Measurements from ENCODE around the gene SNTB2.
A peak's percentile ranks its signal among the peaks of the same experiment; 100 is the strongest.
"Not testable (repeated sequence)": the region's sequence is repeated elsewhere in the genome, so short reads cannot be mapped to it uniquely, and the experiment has no call there.

Gene SNTB2

DNA sequence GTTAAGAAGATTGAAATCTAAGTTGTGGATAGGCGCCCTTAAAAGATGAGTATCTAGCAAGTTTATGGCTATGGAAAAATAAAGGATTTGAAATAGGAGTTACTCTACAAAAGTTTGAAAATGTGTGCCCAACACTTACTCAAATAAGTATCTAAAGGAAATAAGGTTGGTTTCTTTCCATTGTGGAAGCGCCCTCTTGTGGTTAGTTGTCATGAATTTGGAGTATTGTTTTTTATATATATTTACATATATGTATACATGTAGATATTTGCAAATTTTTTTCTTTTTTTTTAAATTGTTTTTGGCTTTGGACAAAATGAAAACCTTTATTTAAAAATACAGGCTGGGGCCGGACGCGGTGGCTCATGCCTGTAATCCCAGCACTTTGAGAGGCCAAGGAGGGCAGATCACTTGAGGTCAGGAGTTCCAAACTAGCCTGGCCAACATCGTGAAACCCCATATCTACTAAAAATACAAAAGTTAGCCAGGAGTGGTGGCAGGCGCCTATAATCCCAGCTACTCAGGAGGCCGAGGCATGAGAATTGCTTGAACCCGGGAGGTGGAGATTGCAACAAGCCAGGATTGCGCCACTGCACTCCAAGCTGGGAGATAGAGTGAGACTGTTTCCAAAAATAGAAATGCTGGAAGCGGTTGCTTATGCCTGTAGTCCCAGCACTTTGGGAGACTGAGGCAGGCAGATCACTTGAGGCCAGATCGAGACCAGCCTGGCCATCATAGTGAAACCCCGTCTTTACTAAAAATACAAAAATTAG is 100.2 kb downstream of the SNTB2 start:
- peak; percentile 47 for DNase-seq (ENCODE audit: low spot score)

DNA sequence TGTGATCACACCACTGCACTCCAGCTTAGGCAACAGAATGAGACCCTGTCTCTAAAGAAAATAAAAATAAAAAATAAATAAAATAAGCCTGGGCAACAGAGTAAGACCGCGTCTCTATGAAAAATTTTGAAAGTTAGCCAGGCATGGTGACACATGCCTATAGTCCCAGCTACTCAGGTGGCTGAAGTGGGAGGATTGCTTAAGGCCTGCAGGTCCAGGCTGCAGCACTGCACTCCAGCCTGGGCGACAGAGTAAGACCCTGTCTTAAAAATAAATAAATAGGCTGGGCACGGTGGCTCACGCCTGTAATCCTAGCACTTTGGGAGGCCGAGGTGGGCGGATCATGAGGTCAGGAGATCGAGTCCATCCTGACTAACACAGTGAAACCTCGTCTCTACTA is 104.7 kb downstream of the SNTB2 start:
- not testable (repeated sequence) for DNase-seq (ENCODE audit: low spot score)

DNA sequence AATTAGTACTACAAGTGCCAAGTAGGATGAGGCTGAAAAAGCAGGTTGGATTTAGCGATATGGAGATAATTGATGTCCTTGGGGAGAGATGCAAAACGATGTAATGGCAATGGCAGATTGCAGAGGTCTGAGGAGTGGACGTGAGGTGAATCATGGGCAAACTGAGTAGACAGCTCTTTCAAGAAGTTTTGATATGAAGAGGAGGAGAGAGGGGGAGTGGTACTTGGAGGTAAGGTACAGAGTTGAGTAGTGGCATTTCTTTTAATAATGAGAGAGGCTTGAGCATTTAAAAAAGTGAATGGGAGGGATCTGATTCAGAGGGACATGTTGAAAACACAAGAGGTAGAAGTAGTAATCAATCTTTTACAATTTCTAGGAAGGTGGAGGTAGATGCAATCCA is 106.4 kb downstream of the SNTB2 start:
- no peak for DNase-seq (ENCODE audit: low spot score)

DNA sequence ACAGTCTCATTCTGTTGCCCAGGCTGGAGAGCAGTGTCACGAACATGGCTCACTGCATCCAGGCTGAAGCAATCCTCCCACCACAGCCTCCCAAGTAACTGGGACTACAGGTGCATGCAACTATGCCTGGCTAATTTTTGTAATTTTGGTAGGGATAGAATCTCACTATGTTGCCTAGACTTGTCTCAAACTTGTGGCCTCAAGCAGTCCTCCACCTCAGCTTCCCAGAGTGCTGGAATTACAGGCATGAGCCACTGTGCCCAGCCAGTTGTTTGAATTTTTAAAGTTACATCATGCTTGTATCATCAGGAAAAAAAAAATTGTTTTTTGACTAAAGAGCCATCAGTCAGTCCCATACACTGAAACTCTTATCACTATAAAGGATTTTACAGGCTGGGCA is 107.1 kb downstream of the SNTB2 start:
- DNase-seq (ENCODE audit: low spot score) = no peak

DNA sequence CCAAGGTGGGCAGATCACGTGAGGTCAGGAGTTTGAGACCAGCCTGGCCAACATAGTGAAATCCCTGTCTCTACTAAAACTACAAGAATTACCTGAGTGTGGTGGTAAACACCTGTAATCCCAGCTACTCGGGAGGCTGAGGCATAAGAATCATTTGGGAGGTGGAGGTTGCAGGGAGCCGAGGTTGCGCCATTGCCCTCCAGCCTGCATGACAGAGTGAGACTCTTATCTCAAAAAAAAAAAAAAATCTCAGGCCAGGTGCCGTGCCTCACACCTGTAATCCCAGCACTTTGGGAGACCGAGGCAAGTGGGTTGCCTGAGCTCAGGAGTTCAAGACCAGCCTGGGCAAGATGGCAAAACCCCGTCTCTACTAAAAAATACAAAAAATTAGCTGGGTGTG is 109.8 kb downstream of the SNTB2 start:
- DNase-seq (ENCODE audit: low spot score) = not testable (repeated sequence)

DNA sequence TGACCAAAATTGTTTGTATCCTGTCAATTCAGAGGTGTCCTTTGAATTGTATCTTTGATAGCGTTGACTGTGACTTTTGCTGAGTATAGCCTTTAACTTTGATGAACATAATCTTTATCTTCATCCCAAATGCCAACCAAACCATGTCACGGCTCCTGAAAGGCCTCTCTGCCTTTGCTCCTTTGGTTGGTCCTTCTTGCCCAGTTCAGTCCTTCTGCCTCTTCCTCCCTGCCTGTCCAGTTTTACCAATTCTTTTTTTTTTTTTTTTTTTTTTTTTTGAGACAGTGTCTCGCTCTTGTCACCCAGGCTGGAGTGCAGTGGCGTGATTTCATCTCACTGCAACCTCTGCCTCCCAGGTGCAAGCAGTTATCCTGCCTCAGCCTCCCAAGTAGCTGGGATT is 111.3 kb downstream of the SNTB2 start:
- no peak for DNase-seq (ENCODE audit: low spot score)

DNA sequence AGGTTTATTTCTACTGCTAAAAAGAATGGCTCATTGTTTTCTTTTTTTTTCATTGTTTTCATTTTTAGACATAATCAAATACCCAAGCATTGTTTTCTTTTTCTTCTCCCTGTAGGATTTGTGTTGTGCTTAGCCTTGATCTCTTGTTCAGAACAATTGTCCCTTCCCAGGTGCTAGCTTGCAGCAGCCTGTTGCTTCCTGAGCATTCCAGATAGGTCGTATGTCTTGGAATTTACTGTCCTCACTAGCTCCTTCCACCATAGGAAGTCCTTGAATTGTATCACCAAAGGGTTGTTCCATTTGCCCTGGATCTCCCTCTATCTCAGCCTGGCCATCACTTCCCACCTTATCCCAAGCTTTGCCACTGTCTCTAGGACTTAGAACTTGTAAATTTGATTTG is 114.2 kb downstream of the SNTB2 start:
- no peak for DNase-seq (ENCODE audit: low spot score)

DNA sequence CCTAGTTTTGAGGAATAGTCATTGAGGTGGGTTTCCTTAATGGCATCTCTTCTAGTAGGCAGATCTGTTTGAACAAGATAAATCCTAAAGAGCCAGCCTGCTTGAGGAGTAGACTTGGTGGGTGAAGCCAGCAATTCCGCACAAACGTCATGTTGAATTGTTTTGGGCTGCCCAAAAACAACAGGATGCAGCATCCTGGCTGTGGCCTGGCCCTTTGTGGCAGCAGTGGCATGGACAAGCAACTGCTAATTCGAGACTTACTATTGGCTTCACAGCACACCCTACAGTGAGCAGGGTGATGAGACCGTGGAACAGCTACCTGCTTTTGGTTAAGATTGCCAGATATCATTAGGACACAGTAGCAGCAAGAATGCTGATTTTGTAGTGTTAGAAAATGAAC is 114.9 kb downstream of the SNTB2 start:
- DNase-seq (ENCODE audit: low spot score) = no peak

DNA sequence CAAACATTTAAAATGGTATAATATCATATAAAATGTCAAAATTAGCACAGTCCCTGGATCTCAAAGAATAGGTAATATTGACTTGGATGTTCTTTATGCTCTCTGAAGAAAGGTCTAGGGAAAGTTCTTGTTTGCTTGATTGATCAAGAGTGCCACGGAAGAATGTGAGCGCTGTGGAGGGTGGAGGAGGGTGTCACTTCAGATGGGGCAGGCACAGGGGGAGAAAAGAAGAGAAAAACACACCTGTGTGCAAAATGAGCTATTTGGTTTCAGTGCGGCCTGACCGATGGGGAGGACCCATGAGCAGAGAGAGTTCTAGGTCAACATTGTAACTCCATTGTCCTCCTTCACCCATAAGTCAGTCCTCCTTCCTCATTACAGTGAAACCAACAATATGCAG is 115.3 kb downstream of the SNTB2 start:
- no peak for DNase-seq (ENCODE audit: low spot score)

DNA sequence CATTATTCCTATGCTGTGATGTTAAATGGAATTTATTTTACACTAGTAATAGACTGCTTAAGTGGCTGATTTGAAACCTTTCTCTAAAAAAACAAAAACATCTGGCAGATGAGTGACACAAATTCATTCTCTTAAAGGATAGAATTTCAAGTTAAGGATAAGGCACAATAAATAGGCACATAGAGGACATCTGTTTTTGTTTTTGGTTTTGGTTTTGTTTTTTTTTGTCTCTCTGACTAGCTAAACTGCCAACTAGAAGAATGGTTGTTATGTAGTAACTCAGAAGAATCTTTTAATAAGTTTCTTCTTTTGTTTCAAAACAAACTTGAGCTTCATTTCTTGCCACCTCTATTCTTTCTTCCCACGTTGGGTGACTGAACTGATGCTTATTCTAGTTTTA is 119.1 kb downstream of the SNTB2 start:
- no peak for DNase-seq (ENCODE audit: low spot score)

DNA sequence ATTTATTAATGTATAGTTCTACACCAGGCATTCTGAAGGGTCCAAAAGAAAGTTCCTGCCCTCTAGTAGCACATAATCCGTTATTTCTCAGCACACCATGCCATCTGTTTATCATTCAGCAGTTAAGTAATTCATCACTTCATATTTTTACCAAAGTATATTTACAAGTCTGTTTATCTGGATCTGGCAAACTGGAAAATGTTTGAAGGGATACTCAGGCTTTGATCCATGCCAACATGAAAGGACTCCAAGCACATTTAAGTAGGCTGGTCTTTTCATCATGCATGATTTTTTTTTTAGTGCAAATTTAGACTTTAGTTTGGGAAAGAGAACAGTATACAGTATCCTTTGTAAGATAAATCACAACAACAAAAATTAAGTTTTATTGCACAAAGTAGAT is 120.1 kb downstream of the SNTB2 start:
- DNase-seq (ENCODE audit: low spot score) = no peak

DNA sequence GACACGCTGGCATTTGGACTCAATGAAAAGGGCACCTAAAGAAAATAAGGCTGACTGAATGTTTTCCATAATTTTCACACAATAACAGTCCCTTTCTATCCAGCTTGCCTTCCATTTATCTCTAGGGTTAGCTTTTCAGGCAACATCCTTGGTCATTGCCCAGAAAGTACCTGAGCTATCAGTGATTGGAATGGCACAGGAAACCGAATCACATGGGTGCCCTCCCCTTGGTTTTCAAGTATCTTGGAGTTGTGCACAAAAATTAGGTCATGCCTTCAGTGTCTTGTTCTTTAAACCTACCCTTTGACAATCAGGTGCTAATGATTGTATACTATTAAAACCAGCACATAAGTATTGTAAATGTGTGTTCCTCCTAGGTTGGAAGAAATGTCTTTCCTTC is 120.9 kb downstream of the SNTB2 start:
- no peak for DNase-seq (ENCODE audit: low spot score)

DNA sequence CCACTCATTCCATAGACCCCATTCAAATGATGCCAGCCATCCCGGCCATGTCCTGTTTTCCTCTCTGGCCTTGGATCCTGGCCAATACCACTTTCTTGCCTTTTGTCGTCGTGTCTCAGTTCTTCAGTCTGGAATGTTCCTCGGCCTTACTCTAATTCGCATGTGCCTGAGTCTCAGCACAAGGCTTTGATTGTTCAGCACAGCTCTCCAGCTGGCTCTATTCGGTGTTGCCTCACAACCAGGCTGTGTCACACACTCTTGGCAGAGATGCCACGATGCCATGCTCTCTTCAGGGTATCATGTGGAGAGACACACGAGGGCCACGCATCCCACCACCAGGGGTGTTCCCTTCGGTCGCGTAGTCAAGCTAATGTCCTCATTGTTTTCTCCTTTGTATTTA is 122.4 kb downstream of the SNTB2 start:
- DNase-seq (ENCODE audit: low spot score) = no peak

DNA sequence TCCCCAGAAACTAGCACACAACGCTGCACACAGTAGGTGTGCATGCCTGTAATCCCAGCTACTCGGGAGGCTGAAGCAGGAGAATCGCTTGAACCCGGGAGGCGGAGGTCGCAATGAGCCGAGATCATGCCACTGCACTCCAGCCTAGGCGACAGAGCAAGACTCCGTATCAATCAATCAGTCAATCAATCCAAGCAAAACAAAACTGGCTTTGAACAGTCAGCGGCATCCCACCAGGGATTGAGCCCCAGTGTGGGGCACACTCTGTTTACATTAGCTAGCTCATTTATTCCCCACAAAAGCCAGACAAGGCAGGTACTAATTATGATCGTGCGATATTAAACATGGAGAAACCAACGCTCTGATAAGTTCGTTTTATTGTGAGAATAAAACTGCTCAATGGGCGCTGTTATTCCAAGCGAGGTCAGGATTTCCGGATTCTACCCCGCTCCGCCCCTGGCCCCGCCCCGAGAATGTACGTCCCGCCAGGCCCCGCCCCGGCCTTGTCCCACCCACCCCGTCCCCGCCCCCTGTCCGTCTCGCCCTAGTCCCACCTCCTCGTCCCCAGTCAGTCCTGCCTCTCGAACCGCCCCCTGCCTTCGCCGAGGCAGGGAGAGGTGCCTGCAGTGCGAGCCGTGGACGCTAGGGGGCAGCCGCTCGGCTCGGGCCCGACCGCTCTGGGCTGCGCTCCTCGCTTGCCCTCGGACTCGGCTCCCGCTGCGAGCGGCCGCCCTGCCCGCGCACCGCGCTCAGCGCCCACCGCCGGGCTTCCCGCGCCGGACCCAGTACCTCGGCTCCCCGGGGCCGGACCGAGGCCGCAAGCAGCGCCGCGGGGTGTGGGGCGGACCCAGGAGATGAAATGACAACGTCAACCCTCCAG is 123.9 kb downstream of the SNTB2 start, which contains the start of gene VPS4A:
TSS of gene VPS4A (plus strand) at position 698 of the 880 bp plus-strand sequence. CDS start at position 860, 162 bp downstream.
- DNase-seq (ENCODE audit: low spot score) = peak; percentile 99

DNA sequence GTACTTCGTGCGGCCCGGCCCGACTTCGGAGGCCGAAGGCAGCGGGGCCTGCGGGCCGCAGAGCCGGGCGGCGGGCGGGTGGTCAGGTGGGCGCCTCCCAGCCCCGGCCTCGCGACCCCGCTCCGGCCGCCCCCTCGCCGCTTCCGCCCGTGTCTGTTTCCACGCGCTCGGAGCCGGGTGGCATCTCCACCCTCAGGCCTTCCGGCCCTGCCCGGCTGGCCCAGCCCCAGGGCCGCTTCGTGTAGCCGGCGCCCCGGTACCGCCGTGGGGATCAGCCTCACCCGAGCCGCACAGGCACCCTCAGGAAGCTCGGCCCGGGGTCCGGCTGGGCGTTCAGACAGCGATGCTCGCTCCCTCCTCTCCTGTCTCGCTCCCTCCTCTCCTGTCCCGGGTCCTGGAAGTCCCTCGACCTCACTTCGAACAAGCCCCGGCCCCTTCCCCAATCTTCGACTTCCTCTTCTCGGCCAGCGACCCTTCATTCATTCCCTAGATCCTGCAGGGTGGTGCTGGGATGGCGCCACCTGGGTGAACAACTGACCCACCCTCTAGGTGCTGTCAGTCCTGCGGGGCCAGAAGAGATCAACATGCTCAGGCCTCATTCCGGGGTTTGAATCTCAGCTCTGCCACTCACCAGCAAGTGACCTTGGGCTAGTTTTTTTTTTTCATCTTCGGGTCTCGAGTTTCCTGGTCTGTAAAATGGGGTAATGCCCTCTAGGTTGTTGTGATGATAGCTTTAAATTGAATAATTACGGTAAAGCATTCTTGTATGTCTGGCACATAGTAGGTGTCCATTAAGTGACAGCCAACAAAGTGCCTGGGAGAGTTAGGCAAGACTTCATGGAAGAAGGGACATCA is 124.8 kb downstream of the SNTB2 start:
- peak; percentile 65 for DNase-seq (ENCODE audit: low spot score)

DNA sequence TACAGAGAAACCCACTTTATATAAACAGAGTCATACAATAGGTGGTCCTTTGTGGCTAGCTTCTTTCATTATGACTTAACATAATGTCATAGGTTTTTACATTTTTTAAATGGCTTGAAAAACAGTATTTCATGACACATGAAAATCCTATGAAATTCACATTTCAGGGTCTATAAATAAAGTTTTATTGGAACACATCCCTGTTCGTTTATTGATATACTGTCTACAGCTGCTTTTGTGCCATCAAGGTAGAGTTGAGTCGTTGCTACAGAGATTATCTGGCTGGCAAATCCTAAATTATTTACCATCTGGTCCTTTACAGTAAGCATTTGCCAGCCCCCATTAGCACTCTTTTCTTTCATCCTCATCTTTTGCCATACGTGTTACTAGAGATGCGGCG is 126.5 kb downstream of the SNTB2 start:
- no peak for DNase-seq (ENCODE audit: low spot score)

DNA sequence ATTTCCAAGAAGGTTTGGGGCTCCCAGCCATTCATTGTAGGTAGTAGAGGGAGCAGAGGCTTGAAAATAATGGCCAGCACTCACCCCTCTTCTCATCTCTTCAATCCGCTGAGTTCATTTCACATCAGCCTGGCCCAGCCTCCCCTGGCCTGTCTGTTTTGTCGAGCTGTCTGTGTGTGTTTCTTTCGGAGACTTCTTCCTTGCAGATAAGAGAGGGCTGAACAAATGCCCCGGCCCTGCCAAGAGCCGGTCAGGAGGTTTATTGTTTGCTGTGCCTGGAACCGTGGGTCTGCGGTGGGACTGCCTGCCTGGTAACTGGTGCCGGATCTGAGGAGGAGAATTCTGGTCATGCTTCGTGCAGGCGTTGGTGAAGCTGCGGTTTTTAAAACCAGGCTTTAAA is 127.6 kb downstream of the SNTB2 start:
- DNase-seq (ENCODE audit: low spot score) = no peak

DNA sequence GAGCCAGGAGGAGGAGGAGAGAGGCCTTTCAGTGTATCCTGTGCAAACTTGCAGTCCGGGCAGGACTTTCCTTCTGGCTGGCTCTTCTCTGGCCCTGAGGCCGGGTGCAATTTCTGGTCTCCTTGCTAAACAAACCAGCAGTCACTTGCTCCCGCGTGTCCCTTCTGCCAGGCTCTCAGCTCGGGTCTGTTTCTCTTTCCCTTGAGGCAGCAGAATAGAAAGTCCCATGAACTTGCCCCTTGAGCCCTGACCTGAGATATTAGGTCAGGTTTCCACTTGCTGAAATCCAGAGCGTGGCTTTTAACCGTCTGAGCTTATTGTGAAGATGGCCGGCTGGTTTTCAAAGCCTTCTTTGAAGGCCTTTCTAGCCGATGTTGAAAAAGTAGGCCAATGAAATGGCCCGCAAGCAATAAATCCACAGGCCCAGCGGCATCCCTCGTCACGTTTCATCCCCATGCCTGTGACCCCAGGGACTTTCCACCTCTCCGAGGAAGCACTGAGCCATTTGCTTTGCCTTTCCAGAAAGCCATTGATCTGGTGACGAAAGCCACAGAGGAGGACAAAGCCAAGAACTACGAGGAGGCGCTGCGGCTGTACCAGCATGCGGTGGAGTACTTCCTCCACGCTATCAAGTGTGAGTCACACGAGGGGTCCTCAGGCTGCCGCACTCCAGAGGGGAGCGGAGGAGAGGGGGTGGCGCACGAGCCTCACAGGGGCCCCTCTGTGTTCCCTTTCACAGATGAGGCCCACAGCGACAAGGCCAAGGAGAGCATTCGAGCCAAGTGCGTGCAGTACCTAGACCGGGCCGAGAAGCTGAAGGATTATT is 128.7 kb downstream of the SNTB2 start:
- no peak for DNase-seq (ENCODE audit: low spot score)

DNA sequence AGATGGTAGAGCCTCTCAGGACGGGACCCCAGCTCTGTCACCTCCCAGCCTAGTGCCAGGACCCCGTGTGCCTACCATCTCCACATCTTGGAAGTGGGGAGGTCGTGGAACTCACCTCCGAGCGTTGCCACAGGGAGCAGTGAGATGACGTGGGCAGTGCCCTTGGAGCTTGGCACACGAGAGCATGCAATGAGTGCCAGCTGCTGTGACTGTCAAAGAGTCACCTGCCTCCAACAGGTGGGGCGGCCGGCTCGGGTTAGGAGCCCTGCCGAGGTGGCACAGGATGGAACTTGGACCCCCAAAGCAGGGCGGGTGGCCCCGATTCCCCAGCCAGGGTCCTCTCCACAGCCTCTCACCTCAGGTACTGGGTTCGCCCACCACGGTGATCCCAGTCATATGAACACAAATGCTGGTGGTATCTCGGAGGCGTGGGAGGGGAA is 129.7 kb downstream of the SNTB2 start:
- no peak for DNase-seq (ENCODE audit: low spot score)

DNA sequence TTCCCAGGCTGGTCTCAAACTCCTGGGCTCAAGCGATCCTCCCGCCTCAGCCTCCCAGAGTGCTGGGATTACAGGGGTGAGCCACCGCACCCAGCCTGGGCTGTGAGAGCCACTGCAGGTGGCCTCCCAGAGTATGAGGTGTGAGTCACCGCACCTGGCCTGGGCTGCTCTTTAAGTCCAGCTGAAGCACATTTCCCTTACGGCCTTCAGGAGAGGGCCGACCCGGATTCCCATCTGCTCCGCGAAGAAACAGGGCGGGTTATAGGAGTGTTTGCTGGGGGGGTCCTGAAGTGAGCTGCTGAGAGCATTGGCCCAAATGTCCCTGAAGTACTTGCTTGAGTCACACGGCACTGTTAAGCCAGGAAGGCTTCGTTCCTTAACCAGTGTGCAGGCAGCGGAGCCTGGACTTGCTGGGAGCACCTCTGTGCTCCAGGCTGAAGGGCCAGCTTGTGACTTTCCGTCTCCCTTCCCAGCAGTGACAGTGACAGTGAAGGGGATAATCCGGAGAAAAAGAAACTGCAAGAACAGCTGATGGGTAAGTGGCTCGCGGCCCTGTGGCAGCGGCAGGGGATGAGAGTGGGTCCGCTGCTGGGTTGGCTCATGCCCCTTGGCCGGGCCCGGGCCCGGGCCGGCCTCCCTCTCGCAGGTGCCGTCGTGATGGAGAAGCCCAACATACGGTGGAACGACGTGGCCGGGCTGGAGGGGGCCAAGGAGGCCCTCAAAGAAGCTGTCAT is 131.4 kb downstream of the SNTB2 start:
- DNase-seq (ENCODE audit: low spot score) = no peak

DNA sequence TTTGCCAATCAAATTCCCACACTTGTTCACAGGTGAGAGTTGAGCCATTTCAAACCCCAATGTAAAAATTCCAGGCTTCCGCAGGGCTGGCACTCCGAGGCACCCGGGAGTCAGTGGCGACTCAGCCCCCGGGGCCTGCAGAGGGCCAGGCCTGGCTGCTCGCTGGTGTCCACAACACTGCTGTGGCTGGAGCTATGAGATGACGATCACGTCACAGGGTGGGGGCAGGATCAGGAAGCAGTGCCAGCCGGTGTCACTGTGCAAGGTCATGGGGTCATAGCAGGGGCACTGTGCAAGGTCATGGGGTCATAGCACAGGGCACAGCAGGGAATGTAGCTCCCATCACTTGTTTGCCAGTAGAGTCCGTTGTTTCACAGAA is 131.9 kb downstream of the SNTB2 start:
- no peak for DNase-seq (ENCODE audit: low spot score)
